SHP77 (cell line): ENCODE results near the gene CPLX3.

Experiments
- DNase-seq, 2 experiments: peaks; one replicate each; lab custom pipeline; 2025; lab: John Stamatoyannopoulos, UW

Gene CPLX3

DNA sequence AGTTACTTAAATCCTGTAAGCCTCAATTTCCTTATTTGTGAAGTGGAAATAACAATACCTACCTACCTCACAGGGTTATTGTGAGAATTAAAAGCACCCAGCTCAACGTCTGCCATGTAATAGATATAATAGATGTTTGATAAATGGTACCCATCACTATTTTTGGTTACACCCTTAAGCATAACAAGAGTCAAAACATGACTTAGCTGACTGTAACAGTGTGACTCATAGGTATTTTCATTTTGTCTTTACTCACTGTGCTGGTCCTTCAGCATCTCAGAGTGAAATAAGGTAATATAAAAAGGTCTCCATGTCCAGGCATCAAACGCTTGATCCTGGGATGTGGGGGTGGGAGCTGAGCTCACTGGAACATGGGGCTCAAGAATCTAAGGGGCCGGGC is 3.1 kb downstream of the CPLX3 start:
- no peak for DNase-seq

DNA sequence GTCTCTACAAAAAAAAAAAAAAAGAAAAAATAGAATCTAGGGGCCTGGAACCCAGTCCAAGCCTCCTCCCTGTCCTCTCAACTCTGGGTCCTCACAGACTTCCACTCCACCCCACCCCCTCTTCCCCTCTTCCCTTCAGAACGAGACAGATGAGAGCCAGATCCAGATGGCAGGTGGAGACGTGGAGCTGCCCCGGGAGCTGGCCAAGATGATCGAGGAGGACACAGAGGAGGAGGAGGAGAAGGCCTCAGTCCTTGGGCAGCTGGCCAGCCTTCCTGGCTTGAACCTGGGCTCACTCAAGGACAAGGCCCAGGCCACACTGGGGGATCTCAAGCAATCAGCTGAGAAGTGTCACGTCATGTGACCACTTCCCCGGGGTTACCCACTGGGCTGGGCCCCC is 3.6 kb downstream of the CPLX3 start:
- no peak for DNase-seq

DNA sequence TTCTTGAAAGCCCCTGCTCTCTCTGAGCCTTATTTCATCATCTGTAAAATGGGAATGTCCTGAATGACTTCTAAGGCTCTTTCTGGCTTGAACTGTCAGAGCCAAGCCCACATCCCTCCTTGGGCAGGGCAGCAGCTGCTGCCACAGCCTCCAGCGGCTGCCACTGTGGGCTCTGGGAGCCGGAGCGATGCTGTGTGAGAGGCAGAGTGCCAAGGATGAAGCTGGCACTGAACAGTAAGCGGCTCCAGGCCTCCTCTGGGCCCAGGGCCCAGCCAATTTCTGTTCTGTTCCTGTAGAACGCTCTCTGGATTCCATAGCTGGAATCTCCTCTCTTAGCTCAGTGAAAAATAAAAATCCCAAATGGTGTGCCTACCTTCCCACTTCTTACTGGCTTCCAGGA is 4.4 kb downstream of the CPLX3 start:
- DNase-seq, result no peak

DNA sequence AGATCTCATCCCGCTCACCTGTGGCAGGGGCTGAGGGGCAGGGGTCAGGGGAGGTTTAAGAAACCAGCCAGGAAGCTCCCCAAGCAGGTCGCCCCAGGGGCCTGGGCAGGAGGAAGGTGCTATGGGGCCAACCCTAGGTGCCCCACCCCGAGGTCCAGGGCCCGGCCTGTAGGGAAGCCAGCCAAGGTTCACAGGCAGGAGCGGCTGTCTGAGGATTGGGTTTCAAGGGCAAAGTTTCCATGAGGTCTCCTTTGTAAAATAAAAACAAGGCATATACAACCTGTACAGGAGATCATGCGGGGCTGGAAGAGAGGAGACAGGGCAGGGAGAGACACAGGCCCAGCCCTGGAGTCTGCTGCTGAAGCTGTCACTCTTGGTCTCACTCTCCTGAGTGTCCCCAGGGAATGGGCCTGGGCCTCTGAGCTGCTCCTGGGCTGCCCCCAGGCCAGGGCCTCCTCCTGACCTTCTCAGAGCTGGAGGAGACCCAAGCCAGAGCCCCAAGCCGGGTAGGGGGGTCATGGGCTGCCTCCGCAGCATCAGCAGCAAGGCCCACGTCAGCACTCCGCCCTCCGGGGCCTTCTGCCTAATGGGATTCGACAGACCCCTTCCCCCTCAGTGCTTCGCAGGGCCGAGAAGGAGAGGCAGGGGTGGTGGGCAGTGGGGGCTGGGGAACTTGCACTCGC is 5.5 kb downstream of the CPLX3 start:
- no peak for DNase-seq

DNA sequence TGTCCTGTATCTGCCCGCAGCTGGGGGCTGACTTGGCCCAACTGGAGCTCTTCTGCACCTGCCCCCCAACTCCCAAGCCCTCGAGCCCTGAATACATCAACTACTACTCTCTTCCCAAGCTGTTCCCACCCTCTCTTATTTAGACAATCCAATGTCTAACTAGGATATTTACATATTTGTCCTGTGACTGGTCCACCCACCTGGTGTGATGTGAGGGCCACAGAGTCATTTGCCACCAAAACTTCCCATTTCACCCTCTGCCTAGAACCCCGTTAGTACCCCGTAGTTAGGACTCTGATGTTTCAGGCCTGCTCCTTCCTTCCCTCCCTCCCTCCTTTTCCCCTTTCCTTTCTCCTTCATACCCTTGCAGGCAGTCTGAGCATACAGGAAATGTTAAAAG is 6.4 kb downstream of the CPLX3 start:
- DNase-seq, result no peak

DNA sequence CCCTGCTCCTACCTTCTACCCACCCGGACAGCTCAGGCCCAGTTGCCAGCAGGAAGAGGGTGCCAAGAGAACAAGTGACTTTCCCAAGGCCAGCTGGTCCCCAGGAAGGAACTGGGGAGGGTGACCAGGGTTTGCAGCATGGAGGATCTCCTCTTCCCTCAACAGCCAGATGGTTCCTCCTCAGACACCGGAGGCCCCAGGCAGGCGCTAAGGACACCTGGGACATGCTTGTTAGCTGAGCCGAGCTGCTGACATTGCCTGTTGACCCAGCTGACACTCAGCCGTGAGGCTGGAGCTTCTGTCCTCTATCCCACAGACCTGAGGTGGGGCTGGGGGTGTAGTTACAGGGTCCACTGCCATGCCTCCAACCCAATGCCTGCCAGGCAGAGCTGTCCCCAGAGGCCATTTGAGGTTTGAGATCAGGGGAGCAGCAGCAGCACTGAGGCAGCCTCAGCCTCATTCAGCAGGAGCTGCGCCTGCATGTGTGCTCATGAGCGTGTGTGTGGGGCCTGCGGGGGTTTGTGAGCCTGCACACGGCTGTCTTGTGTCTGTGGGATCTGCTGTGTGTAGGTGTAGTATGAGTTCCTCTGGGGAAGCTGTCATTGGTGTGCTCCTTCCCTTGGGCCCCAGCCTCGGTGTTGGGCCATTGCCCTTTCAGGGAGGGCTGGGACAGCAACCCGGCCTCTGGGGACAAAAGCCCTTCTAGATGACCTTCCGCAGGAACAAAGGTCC is 7.1 kb downstream of the CPLX3 start:
- DNase-seq, result no peak

DNA sequence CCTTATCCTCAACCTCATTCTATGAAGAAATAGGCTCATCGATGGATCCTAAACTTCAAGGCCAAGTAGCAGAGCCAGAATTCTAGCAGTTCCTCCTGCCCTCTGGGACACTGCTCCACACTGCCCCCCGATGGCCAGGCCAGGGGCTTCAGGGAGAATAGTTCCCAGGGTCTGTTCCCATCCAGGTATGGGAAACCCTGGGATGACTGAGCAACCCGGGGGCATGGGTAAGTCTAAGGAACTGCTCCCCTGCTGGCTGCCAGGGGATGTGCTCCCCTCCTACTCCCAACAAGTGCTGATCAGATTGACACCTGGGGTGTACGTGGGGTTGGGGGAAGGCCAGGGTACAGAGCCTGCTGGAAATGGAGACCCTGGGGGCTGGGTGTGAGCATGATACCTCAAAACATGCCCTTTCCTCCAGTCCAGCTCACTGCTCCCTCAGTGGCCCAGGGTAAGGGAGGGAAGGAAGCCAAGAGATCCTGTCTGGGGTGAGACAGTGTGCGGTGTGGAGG is 8.9 kb downstream of the CPLX3 start:
- peak; percentile 66 to 70 for DNase-seq

DNA sequence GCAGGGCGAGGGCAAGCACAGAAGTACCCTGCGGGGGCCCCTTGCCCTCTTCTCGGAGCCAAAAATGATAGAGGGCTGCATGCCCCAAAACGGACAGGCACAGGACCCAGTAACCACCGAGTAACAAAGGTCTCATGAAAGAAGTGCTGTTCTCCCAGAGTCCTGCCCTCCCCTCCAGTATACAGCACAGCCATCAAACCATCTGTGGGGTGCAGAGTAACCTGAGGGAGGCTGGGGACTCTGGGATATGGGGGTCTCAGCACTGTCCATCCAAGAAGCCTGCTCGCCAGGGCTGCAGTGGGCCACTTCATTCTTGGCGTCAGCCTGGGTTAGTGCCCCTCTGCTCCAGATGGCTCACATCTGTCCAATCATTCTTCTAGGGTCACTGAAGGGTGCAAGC is 10.4 kb downstream of the CPLX3 start:
- DNase-seq, result no peak

DNA sequence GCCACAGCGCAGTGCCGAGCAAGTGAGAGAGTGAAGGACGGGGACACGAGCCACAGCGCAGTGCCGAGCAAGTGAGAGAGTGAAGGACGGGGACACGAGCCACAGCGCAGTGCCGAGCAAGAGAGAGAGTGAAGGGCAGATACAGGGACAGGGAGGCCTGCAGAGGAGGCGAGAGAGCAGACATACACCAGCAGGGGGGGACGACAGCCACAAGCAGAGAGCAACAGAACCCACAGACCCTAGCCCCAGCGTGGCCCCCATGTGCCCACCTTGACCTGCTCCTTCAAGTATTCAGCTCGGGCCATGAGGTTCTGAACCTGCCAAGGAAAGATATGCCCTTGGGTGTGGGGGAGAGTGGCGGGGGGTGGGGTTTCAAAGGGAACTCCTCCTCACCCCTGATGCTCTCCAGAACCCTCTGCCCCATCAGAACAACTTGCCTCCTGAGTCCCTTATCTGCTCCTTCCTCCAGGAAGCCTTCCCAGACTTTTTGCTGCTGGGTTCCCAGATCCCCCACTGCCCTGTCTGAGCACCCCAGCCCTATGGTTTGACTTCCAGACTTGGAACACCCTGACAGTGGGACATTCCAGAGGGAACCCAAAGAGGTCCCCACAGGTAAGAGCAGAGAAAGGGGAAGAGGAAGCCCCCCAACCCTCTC is 11.2 kb downstream of the CPLX3 start:
- DNase-seq, result no peak

DNA sequence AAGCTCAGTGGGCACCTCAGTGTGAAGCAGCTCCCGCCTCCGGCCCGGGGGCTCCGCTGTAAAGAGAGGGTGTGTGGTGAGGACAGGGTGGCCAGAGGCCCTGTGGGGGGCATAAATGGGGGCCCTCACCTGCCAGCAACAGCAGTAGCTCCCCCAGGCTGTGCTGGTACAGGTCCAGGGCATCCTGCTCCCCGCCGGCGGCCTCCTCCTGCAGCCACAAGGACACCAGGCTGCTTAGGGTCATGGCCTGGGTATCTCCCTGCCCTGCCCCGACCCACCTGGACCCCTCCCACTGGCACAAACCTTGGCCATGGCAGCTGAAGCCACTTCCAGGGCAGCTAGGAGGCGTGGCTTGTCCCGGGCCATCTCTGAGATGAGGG is 11.7 kb downstream of the CPLX3 start:
- DNase-seq, result no peak

DNA sequence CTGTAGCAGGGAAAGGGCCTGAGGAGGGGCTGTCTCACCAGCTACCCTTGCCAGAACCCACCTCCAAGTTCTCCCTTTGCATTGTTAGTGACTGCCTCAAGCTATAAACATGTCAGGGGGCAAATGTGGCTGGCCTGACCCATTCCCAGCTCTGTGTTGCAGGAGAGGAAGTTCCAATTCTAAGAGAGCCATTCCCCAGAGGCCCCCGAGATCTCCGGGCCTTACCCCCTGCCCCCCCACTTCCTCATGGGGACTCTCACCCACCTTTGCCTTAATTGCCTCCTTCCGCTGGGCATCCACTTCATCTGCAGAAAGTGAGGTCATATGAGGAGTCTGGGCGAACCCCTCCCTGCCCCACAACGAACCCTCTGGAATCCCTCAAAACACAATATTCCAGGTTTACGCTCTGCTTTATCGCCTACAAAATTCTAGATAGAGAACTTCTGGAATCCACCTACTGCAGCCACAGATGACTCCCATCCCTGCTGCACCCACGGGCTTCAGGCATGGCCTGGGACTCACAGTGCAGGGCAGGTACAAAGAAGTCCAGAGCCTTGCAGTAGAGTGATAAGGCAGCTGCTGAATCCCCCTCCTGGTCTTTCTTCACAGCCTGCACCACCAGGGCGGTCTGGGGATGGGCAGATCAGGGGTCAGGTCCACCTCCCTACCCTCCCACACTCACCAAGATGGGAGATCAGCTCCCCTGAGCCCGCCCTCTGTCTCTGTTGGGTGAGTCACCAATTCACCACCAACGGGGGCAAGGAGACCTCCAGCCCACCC is 12.5 kb downstream of the CPLX3 start:
- no peak for DNase-seq

DNA sequence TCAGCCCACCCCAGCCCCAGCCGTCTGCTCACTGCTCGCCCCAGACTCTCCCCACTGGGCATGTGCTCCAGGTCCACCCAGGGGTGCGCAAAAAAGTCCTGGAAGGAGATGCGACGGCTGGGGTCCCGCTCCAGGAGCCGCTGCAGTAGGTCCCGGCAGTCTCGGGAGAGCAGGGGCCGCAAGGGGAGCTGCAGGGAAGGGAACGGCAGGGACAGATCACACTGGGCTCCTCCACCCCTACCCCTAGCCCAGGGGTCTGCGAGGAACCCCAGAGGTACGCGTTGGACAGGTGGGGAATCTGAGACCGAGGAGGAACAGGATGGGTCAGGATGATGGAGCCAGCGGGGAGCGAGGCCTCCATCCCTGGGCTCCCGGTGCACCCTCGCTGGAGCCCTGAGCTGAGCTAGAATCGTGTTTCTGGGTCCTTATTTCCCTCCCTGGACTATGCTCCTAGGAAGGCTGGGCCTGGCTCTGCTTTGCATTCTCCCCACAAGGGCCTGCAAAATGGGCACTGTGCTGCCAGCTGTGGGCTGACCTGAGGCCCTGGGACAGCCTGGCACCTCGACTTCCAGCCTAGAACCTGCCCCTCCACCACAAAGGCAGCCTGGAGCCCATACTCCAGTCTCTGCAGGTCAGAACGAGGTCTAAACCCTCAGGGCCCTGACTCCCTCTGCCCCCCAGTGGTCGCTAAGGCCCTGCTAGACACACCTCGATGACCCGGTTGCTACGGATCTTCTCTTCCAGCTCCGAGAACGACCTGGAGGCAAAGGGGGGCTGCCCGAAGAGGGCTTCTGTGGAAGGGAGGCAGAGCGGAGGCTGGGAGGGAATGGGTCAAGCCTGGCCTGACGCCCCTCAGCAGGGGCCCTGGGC is 13.3 kb downstream of the CPLX3 start:
- no peak for DNase-seq

DNA sequence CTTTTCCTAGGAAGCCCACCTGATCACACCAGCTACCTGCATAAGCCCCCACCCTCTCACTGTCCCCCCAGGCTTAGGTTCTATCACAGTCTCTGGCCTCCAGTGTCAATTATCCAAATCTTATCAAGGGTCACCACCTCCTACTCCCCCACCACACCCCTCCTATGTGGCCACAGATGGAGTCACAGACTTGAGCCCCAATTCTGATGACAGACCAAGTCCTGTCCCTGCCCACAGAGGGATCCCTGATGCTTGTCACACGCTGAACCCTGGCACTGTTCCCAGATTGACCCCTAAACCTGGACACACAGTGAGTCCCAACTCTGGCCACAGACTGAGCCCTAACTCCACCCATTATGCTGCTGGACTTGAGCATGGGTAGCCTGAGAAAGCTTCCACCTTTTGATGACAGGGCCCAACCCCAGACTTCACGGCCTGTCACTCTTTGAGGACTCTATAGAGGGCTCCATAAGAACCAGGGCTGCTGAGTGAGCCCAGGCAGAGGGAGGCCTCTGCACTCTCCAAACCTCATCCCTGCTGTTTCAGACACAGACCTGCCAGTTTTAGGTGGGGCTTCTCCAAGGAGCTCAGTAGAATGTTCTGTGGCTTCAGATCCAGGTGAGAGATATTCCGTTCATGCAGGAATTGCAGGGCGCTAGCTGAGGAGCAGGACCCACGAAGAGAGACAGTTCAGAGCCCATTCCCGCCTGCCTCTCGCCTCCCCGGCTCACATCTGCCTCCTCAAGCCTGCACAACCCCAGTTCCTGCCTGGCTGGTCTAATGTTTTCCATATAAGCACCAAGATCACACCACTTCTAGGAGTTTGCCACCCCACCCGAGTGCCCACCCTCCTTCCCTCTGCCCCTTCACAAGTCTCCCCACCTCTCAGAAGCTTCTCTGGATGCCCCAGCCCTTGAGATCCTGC is 14.7 kb downstream of the CPLX3 start:
- DNase-seq, result no peak

DNA sequence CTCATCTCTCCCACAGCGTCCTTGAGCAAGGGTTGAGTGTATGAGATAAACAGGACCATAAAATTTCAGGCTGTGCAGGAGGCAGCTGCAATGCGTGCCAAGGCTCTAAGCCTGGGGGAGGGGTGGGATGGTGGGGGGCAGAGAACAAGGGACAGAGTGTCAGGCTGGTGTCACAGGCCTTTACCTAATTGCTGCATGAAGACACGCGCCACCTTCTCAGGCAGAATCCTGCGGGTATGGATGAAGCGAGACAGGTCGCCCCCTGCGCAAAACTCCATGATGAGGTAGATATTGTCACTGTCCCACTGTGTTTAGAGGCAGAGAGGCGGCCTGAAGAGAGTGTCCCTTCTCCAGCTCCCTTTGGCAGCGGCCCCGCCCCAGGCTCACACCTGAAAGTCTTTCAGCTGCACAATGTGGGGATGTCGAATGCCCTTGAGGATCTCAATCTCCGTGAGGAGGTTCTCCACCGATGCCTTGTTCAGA is 15.5 kb downstream of the CPLX3 start:
- DNase-seq, result no peak

DNA sequence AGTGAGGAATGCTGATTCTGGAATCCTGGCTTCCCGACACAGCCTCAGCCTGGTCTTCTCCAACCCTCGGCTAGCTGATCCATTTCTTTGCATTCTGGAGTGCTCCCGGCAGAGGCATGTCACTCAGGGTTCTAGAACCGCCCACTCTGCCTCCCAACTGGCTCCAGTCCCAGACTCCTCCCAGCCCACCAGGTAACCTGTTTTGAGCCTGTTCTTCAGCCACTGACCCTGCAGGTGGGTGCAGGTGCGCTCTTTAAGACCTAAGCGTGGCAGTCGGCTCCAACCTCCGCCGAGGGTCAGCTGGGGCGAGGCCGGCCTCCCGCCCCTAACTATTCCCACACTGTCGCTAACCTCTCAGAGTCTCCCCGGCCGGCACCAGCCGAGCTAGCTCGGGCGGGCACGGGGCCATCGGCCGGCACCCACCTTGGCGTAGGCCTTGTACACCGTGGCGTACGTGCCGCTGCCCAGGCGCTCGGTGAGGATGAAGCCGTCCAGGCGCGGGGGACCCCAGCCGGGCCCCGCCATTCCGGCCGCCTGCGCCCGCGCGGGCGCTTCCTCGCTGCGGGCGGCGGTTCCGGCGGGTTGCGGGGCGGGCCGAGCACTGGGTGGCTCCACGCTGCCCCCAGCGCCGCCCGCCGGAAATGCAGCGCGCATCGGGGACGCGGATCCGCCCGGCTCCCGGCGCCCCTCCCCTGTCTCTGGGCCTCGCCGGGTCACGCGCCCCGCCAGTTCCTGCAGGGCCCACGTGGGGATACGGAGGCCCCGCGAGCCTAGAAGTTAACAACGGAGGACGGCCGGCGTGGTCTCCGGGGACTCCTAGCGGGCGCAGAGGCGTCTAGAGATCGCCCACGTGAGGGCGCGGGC is 16.4 kb downstream of the CPLX3 start, which contains the start of gene ULK3:
TSS of gene ULK3 (minus strand) at position 576 of the 864 bp plus-strand sequence. CDS start at position 525, 51 bp downstream.
- peak; percentile 63 to 85 for DNase-seq

DNA sequence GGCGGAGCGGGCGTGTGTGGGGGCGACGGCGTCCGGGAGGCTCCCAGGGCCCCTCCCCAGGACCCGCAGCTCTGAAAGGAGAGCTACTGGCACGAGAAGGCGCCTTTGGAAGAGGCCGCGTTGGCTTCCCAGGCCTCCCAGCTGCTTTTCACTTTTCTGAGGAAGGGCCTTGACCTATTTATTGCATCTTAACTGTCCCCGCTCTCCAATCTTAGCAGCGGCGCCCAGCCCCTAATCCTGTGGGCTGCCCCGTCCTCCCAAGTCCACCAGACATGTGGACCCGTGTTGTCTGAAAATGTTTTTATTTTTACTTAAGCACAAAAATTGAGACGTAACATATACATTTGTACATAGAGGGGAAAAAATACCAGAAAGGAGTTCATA is 17.0 kb downstream of the CPLX3 start:
- DNase-seq, result no peak

DNA sequence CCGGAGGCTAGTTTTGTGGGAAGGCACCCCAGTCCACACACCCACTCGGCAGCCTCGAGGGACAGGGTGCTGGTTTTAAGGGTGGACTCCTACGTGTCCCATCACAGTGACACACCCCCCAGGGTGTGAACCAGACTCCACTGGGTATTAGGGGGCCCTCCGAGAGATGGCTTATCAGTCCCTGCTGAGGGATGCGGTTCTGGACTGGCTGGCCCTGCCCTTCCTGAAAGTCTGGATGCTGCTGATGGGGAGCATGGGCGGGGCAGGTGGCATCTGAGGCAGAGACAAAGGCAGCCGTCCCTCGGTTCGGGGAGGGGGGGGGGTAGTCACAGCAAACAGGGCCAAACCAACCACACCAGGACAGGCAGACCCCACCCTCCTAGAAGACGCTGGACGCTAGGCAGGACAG is 17.5 kb downstream of the CPLX3 start:
- DNase-seq, result no peak

DNA sequence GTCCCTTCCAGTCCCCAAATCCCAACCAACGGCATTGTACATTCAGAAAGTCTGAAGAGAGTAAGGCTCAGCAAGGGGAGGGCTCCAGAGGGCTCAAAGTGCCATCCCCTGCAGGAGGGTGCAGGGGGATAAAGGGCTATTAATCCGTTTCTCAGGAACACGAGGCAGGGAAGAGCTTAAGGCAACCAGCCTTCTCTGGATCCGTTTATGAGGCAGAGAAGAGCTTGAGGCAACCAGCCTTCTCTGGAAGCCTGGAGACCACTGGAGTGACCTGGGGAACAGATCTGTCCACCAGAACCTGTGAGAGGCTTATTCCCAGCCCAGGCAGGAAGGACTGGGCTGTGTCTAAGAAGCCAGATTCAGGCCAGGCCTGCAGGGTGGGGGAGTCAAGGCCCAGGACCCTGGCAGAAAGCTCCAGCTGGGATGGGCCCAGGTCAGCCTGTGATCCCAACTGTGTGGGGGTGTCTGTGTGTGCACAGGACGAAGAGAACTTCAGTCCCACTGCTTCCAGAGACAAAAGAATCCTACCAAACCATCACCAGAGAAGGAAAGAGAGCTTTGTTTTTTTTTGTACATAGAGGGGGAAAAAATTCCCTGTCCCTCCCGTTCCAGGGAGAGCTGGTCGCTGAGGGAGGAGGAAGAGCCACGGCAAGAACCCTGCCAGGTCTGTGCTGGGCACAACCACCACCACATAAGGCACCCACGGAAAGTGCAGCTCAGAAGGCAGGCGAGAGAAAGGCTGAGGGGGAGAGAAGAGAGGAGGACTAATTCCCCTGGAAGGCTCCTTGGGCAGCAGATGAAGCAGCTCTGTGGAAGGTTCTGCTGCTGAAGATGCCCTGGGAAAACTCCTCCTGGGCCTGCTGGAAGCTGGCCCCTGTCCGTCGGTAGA is 18.1 kb downstream of the CPLX3 start:
- no peak for DNase-seq
